ENCODE data around the gene OR4C3.
"Not testable (repeated sequence)": the region's sequence is repeated elsewhere in the genome, so short reads cannot be mapped to it uniquely, and the experiment has no call there.

OR4C3 gene

GRCh38 chr11:48324620-48325019 lies at the start of gene OR4C3:
TSS of gene OR4C3 (plus strand) at chr11:48324920. CDS start at chr11:48325022, 102 bp downstream.
- DNase-seq, result not testable (repeated sequence)

GRCh38 chr11:48305923-48306322 lies 18.8 kb upstream of the OR4C3 start, which contains the start of gene OR4S1:
TSS of gene OR4S1 (plus strand) at chr11:48306223. CDS start at chr11:48306223, 0 bp downstream.
- no peak for DNase-seq

DNA sequence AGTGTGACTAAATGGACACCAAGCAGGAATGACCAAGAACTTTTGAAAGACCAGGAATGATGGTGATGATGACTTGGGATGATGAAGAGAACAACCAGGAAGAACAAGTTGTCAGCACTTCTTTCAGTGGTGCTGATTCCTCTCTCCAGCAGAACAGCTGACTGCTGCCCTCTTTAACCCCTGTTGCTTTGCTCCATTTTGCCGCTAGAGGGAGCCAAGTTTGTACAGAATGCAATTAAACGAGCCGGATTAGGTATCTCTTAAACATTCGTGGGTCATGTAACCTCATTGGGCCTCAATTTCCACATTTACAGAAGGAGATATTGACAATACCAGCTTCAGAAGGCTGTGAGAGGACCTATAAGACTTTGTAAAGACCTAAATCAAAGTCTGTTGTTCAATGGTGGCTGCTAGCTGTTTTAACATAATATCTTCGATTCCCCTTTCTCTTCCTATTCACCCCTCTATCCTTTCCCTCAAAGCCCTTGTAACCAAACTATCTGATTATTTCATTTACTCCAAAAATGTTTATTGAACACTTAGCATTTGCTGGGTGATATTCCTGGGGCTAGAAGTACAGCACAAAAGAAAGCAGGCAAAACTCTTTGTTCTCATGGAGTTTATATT lies 16.8 kb upstream of the OR4C3 start:
- DNase-seq, result peak; percentile 68

DNA sequence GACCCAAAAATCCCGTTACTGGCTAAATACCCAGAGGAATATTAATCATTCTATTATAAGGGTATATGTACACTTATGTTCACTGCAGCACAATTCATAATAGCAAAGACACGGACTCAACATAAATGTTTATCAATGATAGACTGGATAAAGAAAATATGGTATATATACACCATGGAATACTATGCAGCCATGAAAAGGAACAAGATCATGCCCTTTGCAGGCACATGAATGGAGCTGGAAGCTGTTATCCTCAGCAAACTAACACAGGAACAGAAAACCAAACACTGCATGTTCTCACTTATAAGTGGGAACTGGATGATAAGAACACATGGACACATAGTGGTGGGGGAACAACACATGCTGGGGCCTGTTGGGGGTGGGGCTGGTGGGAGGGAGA lies 11.1 kb upstream of the OR4C3 start:
- not testable (repeated sequence) for DNase-seq

DNA sequence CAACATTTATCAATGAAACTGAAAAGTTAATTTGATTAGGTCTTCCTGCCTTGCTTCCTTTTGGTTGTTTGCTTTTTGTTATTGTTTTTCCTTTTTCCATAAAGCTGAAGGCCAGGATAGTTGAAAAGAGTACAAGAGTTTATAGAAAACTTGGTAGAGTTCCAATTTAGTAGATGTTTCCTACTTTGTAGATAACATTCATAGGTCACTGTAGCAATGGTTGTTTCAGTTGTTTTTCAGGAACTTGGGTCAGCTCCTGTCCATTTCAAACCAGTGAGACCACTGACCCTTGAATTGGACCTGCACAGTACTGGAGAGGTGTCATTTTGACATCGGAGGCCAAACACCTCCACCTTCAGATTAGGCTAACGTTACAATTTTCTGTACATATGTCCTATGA lies 4.9 kb upstream of the OR4C3 start:
- DNase-seq, result not testable (repeated sequence)

DNA sequence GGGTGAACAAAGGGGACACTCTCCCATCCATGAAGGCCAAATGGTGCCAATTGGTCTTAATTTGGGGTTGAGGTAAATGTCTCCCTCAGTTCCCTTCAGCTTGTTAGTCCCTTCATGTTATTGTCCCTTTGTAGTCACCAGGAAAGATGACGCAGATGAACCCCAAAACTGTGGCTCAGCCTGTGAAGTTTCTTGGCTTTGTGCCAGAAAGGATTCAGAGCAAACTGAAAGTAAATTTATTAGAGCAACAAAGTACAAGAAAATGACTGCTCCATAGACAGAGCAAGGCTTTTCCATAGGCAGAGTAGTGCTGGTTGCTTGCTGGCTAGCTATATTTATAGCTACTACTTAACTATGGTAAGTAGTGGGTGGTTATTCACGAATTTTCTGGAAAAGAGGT lies 16.7 kb downstream of the OR4C3 start:
- DNase-seq, result no peak

- DNase-seq, result not testable (repeated sequence)
Observed at GRCh38 chr11:48342505-48342904, 17.8 kb downstream of the OR4C3 start.

- not testable (repeated sequence) for DNase-seq
Observed at GRCh38 chr11:48346286-48346685, 21.6 kb downstream of the OR4C3 start.

DNA sequence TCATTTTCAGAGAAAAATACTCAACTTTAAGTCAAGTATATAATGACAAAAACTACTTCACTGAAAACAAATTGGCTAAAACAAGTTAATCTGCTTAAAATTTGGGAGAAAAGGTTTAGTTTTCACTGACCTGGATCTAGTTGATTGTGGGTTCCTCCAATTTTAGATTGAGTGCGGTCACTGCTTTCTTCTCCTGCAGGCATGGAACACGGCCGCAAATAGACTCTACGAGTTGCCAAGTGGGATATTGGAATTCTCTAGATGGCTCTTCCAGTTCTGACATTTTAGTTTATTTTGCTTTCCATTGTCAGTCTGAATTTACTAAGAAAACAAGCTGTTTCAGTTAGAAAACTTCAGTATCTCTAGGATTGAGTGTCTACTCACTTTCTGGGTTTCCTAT lies 29.3 kb downstream of the OR4C3 start:
- DNase-seq, result no peak

GRCh38 chr11:48354677-48355076 lies 30.0 kb downstream of the OR4C3 start:
- DNase-seq, result no peak

GRCh38 chr11:48361289-48361688 lies 36.6 kb downstream of the OR4C3 start:
- DNase-seq, result not testable (repeated sequence)

DNA sequence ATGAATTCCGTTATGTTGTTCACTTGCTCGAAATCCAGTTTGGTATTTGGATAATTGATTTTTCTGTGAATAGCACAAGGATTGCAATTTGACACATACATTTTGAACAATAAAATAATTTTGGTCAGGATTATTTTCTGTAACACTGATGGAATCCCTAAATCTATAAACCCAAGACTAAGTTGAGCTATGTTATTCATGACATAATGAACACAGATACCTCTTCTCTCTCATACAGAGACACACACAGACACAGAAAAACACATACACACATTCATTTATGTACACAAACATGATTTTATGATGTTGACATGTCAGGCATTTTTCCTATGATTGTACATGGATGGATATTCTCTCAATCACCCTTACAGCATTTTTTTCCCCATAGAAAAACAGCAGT lies 41.6 kb downstream of the OR4C3 start, which contains the start of gene OR4C5:
Gene OR4C5 (minus strand): TSS at position 101 of the 400 bp plus-strand sequence. CDS start 0 bp downstream, at position 101.
- DNase-seq, result no peak

Data from activated CD4-positive, CD25-positive, alpha-beta regulatory T cell treated with anti-CD3 and anti-CD28 coated beads, Interleukin-2, amount 50 U/mL, for 72 hours (primary cell).